Stimulated activated naive CD8-positive, alpha-beta T cell treated with anti-CD3 and anti-CD28 coated beads, Interleukin-15, Interleukin-2, amounts not matched to agents 100 ng/mL and 50 ng/mL, for 24 hours (primary cell): ENCODE measurements around the gene THSD4.

Experiments
- H3K27ac Mint-ChIP-seq: one replicate; pipeline ENCODE4 v1.8.0; 2021; ENCODE audit warnings: mild to moderate bottlenecking, mixed read lengths
- H3K27me3 Mint-ChIP-seq: one replicate; pipeline ENCODE4 v1.8.0; 2021; ENCODE audit warnings: mixed read lengths
- H3K36me3 Mint-ChIP-seq: one replicate; pipeline ENCODE4 v1.8.0; 2021; ENCODE audit warnings: low read depth, mixed read lengths
- H3K4me1 Mint-ChIP-seq: one replicate; pipeline ENCODE4 v1.8.0; 2021; ENCODE audit warnings: low read depth, mixed read lengths
- H3K4me3 Mint-ChIP-seq: one replicate; pipeline ENCODE4 v1.8.0; 2021; ENCODE audit warnings: mild to moderate bottlenecking, mixed read lengths
- H3K9me3 Mint-ChIP-seq: one replicate; pipeline ENCODE4 v1.8.0; 2021; ENCODE audit warnings: mixed read lengths

Gene THSD4

GRCh38 chr15:71114887-71115566, at the start of gene THSD4:
TSS of gene THSD4 (plus strand) at chr15:71115471.
- H3K27me3 Mint-ChIP-seq: peaks cover 49% of the 10 kb centered on the region
- H3K4me3 Mint-ChIP-seq: peak within 1 kb of the TSS; percentile 68
- H3K9me3 Mint-ChIP-seq: no peaks in the 10 kb centered on the region
- H3K4me1 Mint-ChIP-seq: peaks cover 6% of the 10 kb centered on the region
- H3K36me3 Mint-ChIP-seq: no peaks in the 10 kb centered on the region
- no peak within 1 kb of the TSS for H3K27ac Mint-ChIP-seq

- H3K36me3 Mint-ChIP-seq: no peaks in the 10 kb centered on the region
Observed at GRCh38 chr15:71066983-71067382, 48.3 kb upstream of the THSD4 start.

GRCh38 chr15:71069693-71070092, 45.6 kb upstream of the THSD4 start:
- Mint-ChIP-seq H3K27ac (no peak overlapping the region), H3K27me3 (peaks cover 17% of the 10 kb centered on the region), H3K36me3 (no peaks in the 10 kb centered on the region), H3K4me1 (no peaks in the 10 kb centered on the region), H3K9me3 (no peaks in the 10 kb centered on the region), H3K4me3 (no peak overlapping the region)

More at GRCh38 chr15:71066983-71067382, 48.3 kb upstream of the THSD4 start:
- Mint-ChIP-seq H3K4me3 (no peak overlapping the region), H3K9me3 (no peaks in the 10 kb centered on the region), H3K27me3 (peaks cover 26% of the 10 kb centered on the region), H3K27ac (no peak overlapping the region), H3K4me1 (no peaks in the 10 kb centered on the region)

- H3K4me3 Mint-ChIP-seq: no peak overlapping the region
- H3K27ac Mint-ChIP-seq: no peak overlapping the region
- peaks cover 16% of the 10 kb centered on the region for H3K27me3 Mint-ChIP-seq
- no peaks in the 10 kb centered on the region for H3K9me3 Mint-ChIP-seq
- H3K4me1 Mint-ChIP-seq: no peaks in the 10 kb centered on the region
- H3K36me3 Mint-ChIP-seq: no peaks in the 10 kb centered on the region
Observed at GRCh38 chr15:71071529-71071928, 43.7 kb upstream of the THSD4 start.

- Mint-ChIP-seq H3K9me3 (no peaks in the 10 kb centered on the region), H3K27me3 (peaks cover 16% of the 10 kb centered on the region), H3K36me3 (no peaks in the 10 kb centered on the region), H3K27ac (no peak overlapping the region), H3K4me1 (no peaks in the 10 kb centered on the region), H3K4me3 (no peak overlapping the region)
Observed at GRCh38 chr15:71072423-71072822, 42.8 kb upstream of the THSD4 start.

- H3K36me3 Mint-ChIP-seq: no peaks in the 10 kb centered on the region
- no peak overlapping the region for H3K4me3 Mint-ChIP-seq
- no peak overlapping the region for H3K27ac Mint-ChIP-seq
- peaks cover 3% of the 10 kb centered on the region for H3K9me3 Mint-ChIP-seq
- H3K4me1 Mint-ChIP-seq: no peaks in the 10 kb centered on the region
- peaks cover 24% of the 10 kb centered on the region for H3K27me3 Mint-ChIP-seq
Observed at GRCh38 chr15:71078506-71079207, 36.6 kb upstream of the THSD4 start.

- no peak overlapping the region for H3K27ac Mint-ChIP-seq
- H3K4me1 Mint-ChIP-seq: no peaks in the 10 kb centered on the region
- H3K36me3 Mint-ChIP-seq: no peaks in the 10 kb centered on the region
- peaks cover 30% of the 10 kb centered on the region for H3K27me3 Mint-ChIP-seq
- H3K4me3 Mint-ChIP-seq: no peak overlapping the region
- H3K9me3 Mint-ChIP-seq: peaks cover 3% of the 10 kb centered on the region
Observed at GRCh38 chr15:71079208-71080044, 35.8 kb upstream of the THSD4 start.

GRCh38 chr15:71080166-71080565, 35.1 kb upstream of the THSD4 start:
- Mint-ChIP-seq H3K36me3 (no peaks in the 10 kb centered on the region), H3K4me3 (no peak overlapping the region), H3K4me1 (no peaks in the 10 kb centered on the region), H3K9me3 (peaks cover 3% of the 10 kb centered on the region), H3K27me3 (peaks cover 31% of the 10 kb centered on the region), H3K27ac (no peak overlapping the region)

- H3K36me3 Mint-ChIP-seq: no peaks in the 10 kb centered on the region
- H3K9me3 Mint-ChIP-seq: peaks cover 3% of the 10 kb centered on the region
- H3K4me1 Mint-ChIP-seq: no peaks in the 10 kb centered on the region
- H3K27ac Mint-ChIP-seq: no peak overlapping the region
- H3K4me3 Mint-ChIP-seq: no peak overlapping the region
- H3K27me3 Mint-ChIP-seq: peaks cover 33% of the 10 kb centered on the region
Observed at GRCh38 chr15:71080705-71081104, 34.6 kb upstream of the THSD4 start.

- H3K9me3 Mint-ChIP-seq: peaks cover 3% of the 10 kb centered on the region
- H3K27me3 Mint-ChIP-seq: peaks cover 38% of the 10 kb centered on the region
- H3K27ac Mint-ChIP-seq: no peak overlapping the region
- no peak overlapping the region for H3K4me3 Mint-ChIP-seq
- H3K4me1 Mint-ChIP-seq: no peaks in the 10 kb centered on the region
- H3K36me3 Mint-ChIP-seq: no peaks in the 10 kb centered on the region
Observed at GRCh38 chr15:71082803-71083202, 32.5 kb upstream of the THSD4 start.

GRCh38 chr15:71083349-71083748, 31.9 kb upstream of the THSD4 start:
- peaks cover 2% of the 10 kb centered on the region for H3K9me3 Mint-ChIP-seq
- no peaks in the 10 kb centered on the region for H3K4me1 Mint-ChIP-seq
- no peak overlapping the region for H3K27ac Mint-ChIP-seq
- H3K4me3 Mint-ChIP-seq: no peak overlapping the region
- H3K36me3 Mint-ChIP-seq: no peaks in the 10 kb centered on the region
- H3K27me3 Mint-ChIP-seq: peaks cover 37% of the 10 kb centered on the region

- Mint-ChIP-seq H3K4me1 (no peaks in the 10 kb centered on the region), H3K36me3 (no peaks in the 10 kb centered on the region), H3K27me3 (peaks cover 37% of the 10 kb centered on the region), H3K9me3 (no peaks in the 10 kb centered on the region), H3K4me3 (no peak overlapping the region), H3K27ac (no peak overlapping the region)
Observed at GRCh38 chr15:71084264-71084663, 31.0 kb upstream of the THSD4 start.

GRCh38 chr15:71085809-71086208, 29.5 kb upstream of the THSD4 start:
- Mint-ChIP-seq H3K4me1 (no peaks in the 10 kb centered on the region), H3K27me3 (peaks cover 39% of the 10 kb centered on the region), H3K4me3 (no peak overlapping the region), H3K9me3 (no peaks in the 10 kb centered on the region), H3K27ac (no peak overlapping the region), H3K36me3 (no peaks in the 10 kb centered on the region)

- H3K4me3 Mint-ChIP-seq: no peak overlapping the region
- no peaks in the 10 kb centered on the region for H3K4me1 Mint-ChIP-seq
- no peak overlapping the region for H3K27ac Mint-ChIP-seq
- peaks cover 32% of the 10 kb centered on the region for H3K27me3 Mint-ChIP-seq
- no peaks in the 10 kb centered on the region for H3K36me3 Mint-ChIP-seq
- no peaks in the 10 kb centered on the region for H3K9me3 Mint-ChIP-seq
Observed at GRCh38 chr15:71088155-71088554, 27.1 kb upstream of the THSD4 start.

- H3K36me3 Mint-ChIP-seq: no peaks in the 10 kb centered on the region
- no peak overlapping the region for H3K27ac Mint-ChIP-seq
Observed at GRCh38 chr15:71088683-71089082, 26.6 kb upstream of the THSD4 start.

More at GRCh38 chr15:71088683-71089082, 26.6 kb upstream of the THSD4 start:
- Mint-ChIP-seq H3K4me3 (no peak overlapping the region), H3K4me1 (no peaks in the 10 kb centered on the region), H3K27me3 (peaks cover 30% of the 10 kb centered on the region), H3K9me3 (no peaks in the 10 kb centered on the region)
